Spleen (tissue), 7 donors: ENCODE measurements around the gene GALNTL6.

Experiments used
- CTCF ChIP-seq, 11 experiments: fragments of 200-600 bp in 7 of 11; fragments of 450-650 bp in 4 of 11; sonication (generic) in 4 of 11; IDR thresholded peaks in 8 of 11; conservative IDR thresholded peaks in 3 of 11; 1 replicate in 7 of 11; 2 replicates in 4 of 11; pipeline versions ENCODE4 v1.4.0 to v1.8.0; 2016 to 2021; ENCODE audit warnings: antibody characterized with exemption in 11 of 11, inconsistent platforms in 4 of 11, mild to moderate bottlenecking in 1 of 11
- POLR2A ChIP-seq, 3 donors: fragments of 450-650 bp; IDR thresholded peaks; one replicate each; pipeline ENCODE4 v1.5.1; 2017; ENCODE audit warnings: antibody characterized with exemption in 3 of 3, mild to moderate bottlenecking in 1 of 3
- POLR2AphosphoS5 ChIP-seq, 3 donors: sonication (generic); formaldehyde crosslinking; IDR thresholded peaks; one replicate each; pipeline ENCODE4 v1.5.1; 2017; ENCODE audit warnings: antibody characterized with exemption in 3 of 3
- donor health status: DM: no; HTN: no; CAD: no; lungs with moderate emphysema.
- donor health status: DM: no; HTN: no; CAD: no.
- donor health status: DM: no; HTN: no; CAD: no.

GRCh38 chr4:171924746-171925376 lies 111.7 kb downstream of the GALNTL6 start:
- TF ChIP-seq POLR2AphosphoS5 (IDR thresholded peaks at IDR 0.05) (no peak), CTCF (IDR thresholded peaks at IDR 0.05 in 8 of 11, conservative IDR thresholded peaks at IDR 0.05 in 3 of 11) (no peak), POLR2A (IDR thresholded peaks at IDR 0.05) (no peak)
